Gastroesophageal sphincter (tissue), 4 donors: ENCODE data around the gene MEGF11. TPM values are rescaled to one million over a fixed set of nuclear protein-coding genes. Genes with fewer than 3 reads are reported as not detected.

Experiments used
- ATAC-seq: fragments of 150-250 bp; one replicate; pipeline ENCODE4 v1.9.1; 2016; ENCODE audit warnings: mild to moderate bottlenecking, moderate library complexity
- H3K27ac ChIP-seq, 4 donors: fragments of 200-600 bp; sonication (generic) in 3 of 4; 1 replicate in 3 of 4; 2 replicates in 1 of 4; pipeline ENCODE4 v1.5.1; 2016 to 2019
- H3K27me3 ChIP-seq: fragments of 200-600 bp; sonication (generic); one replicate; pipeline ENCODE4 v1.5.1; 2019
- H3K36me3 ChIP-seq, 2 donors: fragments of 200-600 bp; sonication (generic); one replicate each; pipeline ENCODE4 v1.5.1; 2019; ENCODE audit warnings: control low read depth in 1 of 2
- H3K4me1 ChIP-seq, 3 donors: fragments of 200-600 bp; sonication (generic); 1 replicate in 2 of 3; 2 replicates in 1 of 3; pipeline ENCODE4 v1.5.1; 2016 to 2019; ENCODE audit warnings: control low read depth in 2 of 3
- H3K4me3 ChIP-seq, 2 donors: fragments of 200-600 bp; sonication (generic); one replicate each; pipeline ENCODE4 v1.5.1; 2019; ENCODE audit warnings: mild to moderate bottlenecking in 1 of 2, moderate library complexity in 1 of 2
- H3K9me3 ChIP-seq, 3 donors: fragments of 200-600 bp; sonication (generic); one replicate each; pipeline ENCODE4 v1.5.1; 2017 to 2019; ENCODE audit warnings: control low read depth in 2 of 3
- CTCF ChIP-seq, 4 experiments: fragments of 200-600 bp in 2 of 4; fragments of 450-650 bp in 2 of 4; sonication (generic) in 1 of 4; IDR thresholded peaks; one replicate each; pipeline ENCODE4 v1.5.1; 2017 to 2019; ENCODE audit warnings: antibody characterized with exemption in 4 of 4, mild to moderate bottlenecking in 2 of 4, moderate library complexity in 2 of 4
- EP300 ChIP-seq: sonication (generic); formaldehyde crosslinking; IDR thresholded peaks from one replicate; pipeline ENCODE4 v1.6.1; 2017; ENCODE audit warnings: antibody characterized with exemption, mild to moderate bottlenecking
- POLR2A ChIP-seq, 2 donors: fragments of 450-650 bp; IDR thresholded peaks; one replicate each; pipeline ENCODE4 v1.6.1; 2017; ENCODE audit warnings: antibody characterized with exemption in 2 of 2, mild to moderate bottlenecking in 2 of 2, moderate library complexity in 1 of 2
- POLR2AphosphoS5 ChIP-seq: sonication (generic); formaldehyde crosslinking; IDR thresholded peaks from one replicate; pipeline ENCODE4 v1.6.1; 2017; ENCODE audit warnings: antibody characterized with exemption
- WGBS, 2 donors: methylation state at CpG; one replicate each; pipeline ENCODE4 v1.1.5; 2018; ENCODE audit warnings: low coverage in 1 of 2; 5-methylcytosine and 5-hydroxymethylcytosine counted together
- total RNA-seq, 4 donors: library from RNA; depleted of rRNA; stranded (reverse); fragments of >200 nt; gene quantifications; one replicate each; pipeline ENCODE4 v1.1.0, GENCODE V29; 2016

The MEGF11 gene
- total RNA-seq, 4 donors from 2014 or later, result 0.08 TPM; not detected in 3

GRCh38 chr15:66169023-66169422 lies 84.5 kb downstream of the MEGF11 start:
- Histone ChIP-seq H3K9me3 (no peaks in the 10 kb centered on the region), H3K4me1 (no peaks in the 10 kb centered on the region), H3K27ac (no peak overlapping the region), H3K27me3 (peaks cover 25% of the 10 kb centered on the region), H3K36me3 (no peaks in the 10 kb centered on the region), H3K4me3 (no peak overlapping the region)
- no peak for ATAC-seq
- no peak for TF ChIP-seq POLR2AphosphoS5
- TF ChIP-seq EP300, result no peak
- TF ChIP-seq CTCF (IDR thresholded peaks at IDR 0.05), result no peak
- TF ChIP-seq POLR2A (IDR thresholded peaks at IDR 0.05), result no peak
- 53 to 64% methylated on average over 6 to 10 of the region's 12 CpGs for WGBS, 2 donors

GRCh38 chr15:66167854-66168253 lies 85.7 kb downstream of the MEGF11 start:
- Histone ChIP-seq H3K4me1 (no peaks in the 10 kb centered on the region), H3K27ac (no peak overlapping the region), H3K27me3 (peaks cover 15% of the 10 kb centered on the region), H3K4me3 (no peak overlapping the region), H3K36me3 (no peaks in the 10 kb centered on the region), H3K9me3 (no peaks in the 10 kb centered on the region)
- TF ChIP-seq POLR2A (IDR thresholded peaks at IDR 0.05), result no peak
- no peak for ATAC-seq
- 86% methylated on average over 7 of the region's 7 CpGs; no CpG with 5 or more reads in 1 of the 2 donors for WGBS, 2 donors

GRCh38 chr15:66165856-66166255 lies 87.7 kb downstream of the MEGF11 start:
- Histone ChIP-seq H3K27ac (no peak overlapping the region), H3K4me1 (no peaks in the 10 kb centered on the region), H3K9me3 (no peaks in the 10 kb centered on the region), H3K36me3 (no peaks in the 10 kb centered on the region), H3K27me3 (peaks cover under 1% of the 10 kb centered on the region), H3K4me3 (no peak overlapping the region)
- no peak for TF ChIP-seq CTCF (IDR thresholded peaks at IDR 0.05)
- no peak for TF ChIP-seq EP300
- TF ChIP-seq POLR2A (IDR thresholded peaks at IDR 0.05), result no peak
- WGBS, 2 donors, result 80 to 90% methylated on average over 4 to 5 of the region's 6 CpGs
- no peak for ATAC-seq

- Histone ChIP-seq H3K9me3 (no peaks in the 10 kb centered on the region), H3K27ac (no peak overlapping the region), H3K4me1 (no peaks in the 10 kb centered on the region), H3K4me3 (no peak overlapping the region), H3K36me3 (no peaks in the 10 kb centered on the region), H3K27me3 (no peaks in the 10 kb centered on the region)
- TF ChIP-seq POLR2AphosphoS5 (no peak), POLR2A (IDR thresholded peaks at IDR 0.05) (no peak), CTCF (IDR thresholded peaks at IDR 0.05) (no peak), EP300 (no peak)
- ATAC-seq, result no peak
- 52 to 80% methylated on average over 1 to 2 of the region's 4 CpGs for WGBS, 2 donors
These were observed 88.8 kb downstream of the MEGF11 start for GRCh38 chr15:66164788-66165187.

- TF ChIP-seq POLR2AphosphoS5, result no peak
- no peak for TF ChIP-seq POLR2A (IDR thresholded peaks at IDR 0.05)
- TF ChIP-seq CTCF (IDR thresholded peaks at IDR 0.05), result no peak
- TF ChIP-seq EP300, result no peak
- Histone ChIP-seq H3K27ac (no peak overlapping the region), H3K4me3 (no peak overlapping the region), H3K36me3 (no peaks in the 10 kb centered on the region), H3K9me3 (no peaks in the 10 kb centered on the region), H3K4me1 (no peaks in the 10 kb centered on the region), H3K27me3 (no peaks in the 10 kb centered on the region)
- no peak for ATAC-seq
- 81% methylated on average over 3 to 5 of the region's 9 CpGs for WGBS, 2 donors
These were observed 90.0 kb downstream of the MEGF11 start for GRCh38 chr15:66163553-66163952.
